ENCODE results near the gene ENTPD1. TPM values are rescaled to one million over a fixed set of nuclear protein-coding genes. Genes with fewer than 3 reads are reported as not detected.
A peak's percentile ranks its signal among the peaks of the same experiment; 100 is the strongest.

The ENTPD1 gene
- total RNA-seq: 10 to 100 TPM in 4 of 5 donors, 1 to 10 TPM in 1; 4.5 to 56.7 (median 14.0) TPM
- polyA plus RNA-seq: 1 to 10 TPM; 3.7 to 6.0 (median 3.8) TPM
- long read RNA-seq, donor 1, partial matches to known transcripts: 9 of 11 reads
- long read RNA-seq, donor 1, other reads (novel, unspliced or antisense): 0 of 11 reads
- long read RNA-seq, donor 2, partial matches to known transcripts: 13 of 17 reads
- long read RNA-seq, donor 2, other reads (novel, unspliced or antisense): 0 of 17 reads
- long read RNA-seq, donor 3: 0 reads
- long read RNA-seq, donor 4, partial matches to known transcripts: 0 of 1 reads
- long read RNA-seq, donor 4, other reads (novel, unspliced or antisense): 0 of 1 reads
- long read RNA-seq, donor 5, partial matches to known transcripts: 5 of 9 reads
- long read RNA-seq, donor 5, other reads (novel, unspliced or antisense): 0 of 9 reads
- long read RNA-seq, donor 6, transcript ENTPD1-201 (10 exons, 2,035 nt): major isoform, 10 of 36 reads
- long read RNA-seq, donor 6, partial matches to known transcripts: 25 of 36 reads
- long read RNA-seq, donor 6, other reads (novel, unspliced or antisense): 0 of 36 reads
- long read RNA-seq, donor 7, transcript ENTPD1-201 (10 exons, 2,035 nt): major isoform, 5 of 6 reads
- long read RNA-seq, donor 7, partial matches to known transcripts: 0 of 6 reads
- long read RNA-seq, donor 7, other reads (novel, unspliced or antisense): 0 of 6 reads
- long read RNA-seq, donor 8, transcript ENTPD1-201 (10 exons, 2,035 nt): major isoform, 7 of 24 reads
- long read RNA-seq, donor 8, partial matches to known transcripts: 16 of 24 reads
- long read RNA-seq, donor 8, other reads (novel, unspliced or antisense): 0 of 24 reads
- long read RNA-seq, donor 9, partial matches to known transcripts: 6 of 7 reads
- long read RNA-seq, donor 9, other reads (novel, unspliced or antisense): 0 of 7 reads
- long read RNA-seq, donor 10, partial matches to known transcripts: 0 of 1 reads
- long read RNA-seq, donor 10, other reads (novel, unspliced or antisense): 0 of 1 reads

GRCh38 chr10:95756041-95756761, at the start of gene ENTPD1:
Gene ENTPD1 (plus strand): TSS chr10:95756163. CDS start chr10:95756240, 77 bp downstream.
- H3K4me3 ChIP-seq: peak within 1 kb of the TSS; percentile 33 to 44 (median 38)
- H3K4me1 ChIP-seq: peaks cover 0 to 49% (median 29%) of the 10 kb centered on the region in 4 donors
- DNase-seq: peak in 1 of 2 donors; percentile 50

GRCh38 chr10:95706573-95706972, 49.4 kb upstream of the ENTPD1 start:
- H3K27ac ChIP-seq: no peak overlapping the region
- peaks cover 0 to 4% (median 0%) of the 10 kb centered on the region in 4 donors for H3K4me1 ChIP-seq
- TF ChIP-seq POLR2A (IDR thresholded peaks at IDR 0.05) (no peak), EP300 (IDR thresholded peaks at IDR 0.05) (no peak), CTCF (IDR thresholded peaks at IDR 0.05) (no peak), POLR2AphosphoS5 (IDR thresholded peaks at IDR 0.05) (no peak)
- H3K4me3 ChIP-seq: no peak overlapping the region
- intact Hi-C loops (cut with DNase I; ENCODE audit: low total_unique reads): no loop called here
- no peaks in the 10 kb centered on the region for H3K9me3 ChIP-seq
- 46 to 61% (median 48%) methylated on average over 3 to 6 of the region's 6 CpGs for WGBS, 5 donors
- DNase-seq: no peak
- no peaks in the 10 kb centered on the region for H3K27me3 ChIP-seq
- no peaks in the 10 kb centered on the region for H3K36me3 ChIP-seq

More at GRCh38 chr10:95756041-95756761, at the start of gene ENTPD1:
- H3K27me3 ChIP-seq: no peaks in the 10 kb centered on the region
- no peaks in the 10 kb centered on the region for H3K9me3 ChIP-seq
- no peaks in the 10 kb centered on the region for H3K36me3 ChIP-seq
- H3K27ac ChIP-seq: peak within 1 kb of the TSS; percentile 62 to 89 (median 82)
- no peak for TF ChIP-seq CTCF (IDR thresholded peaks at IDR 0.05)
- peak in 2 of 3 donors; percentile 45 to 53 for TF ChIP-seq POLR2AphosphoS5 (IDR thresholded peaks at IDR 0.05)
- WGBS, 5 donors: 2 to 8% (median 6%) methylated on average over 11 of the region's 11 CpGs
- intact Hi-C loops (cut with DNase I; ENCODE audit: low total_unique reads): no loop called here

GRCh38 chr10:95706990-95707389, 49.0 kb upstream of the ENTPD1 start:
- no peak for DNase-seq
- Histone ChIP-seq H3K4me3 (no peak overlapping the region), H3K36me3 (no peaks in the 10 kb centered on the region), H3K4me1 (peaks cover 0 to 4% (median 0%) of the 10 kb centered on the region in 4 donors), H3K9me3 (no peaks in the 10 kb centered on the region), H3K27me3 (no peaks in the 10 kb centered on the region), H3K27ac (no peak overlapping the region)
- TF ChIP-seq POLR2A (IDR thresholded peaks at IDR 0.05) (no peak), EP300 (IDR thresholded peaks at IDR 0.05) (no peak), CTCF (IDR thresholded peaks at IDR 0.05) (no peak), POLR2AphosphoS5 (IDR thresholded peaks at IDR 0.05) (no peak)
- 79 to 88% (median 84%) methylated on average over 3 to 7 of the region's 7 CpGs; no CpG with 5 or more reads in 1 of the 5 donors for WGBS, 5 donors
- intact Hi-C loops (cut with DNase I; ENCODE audit: low total_unique reads): no loop called here
